Osteocyte (in vitro differentiated cells): ENCODE measurements around the gene OR10A7. TPM values are rescaled to one million over a fixed set of nuclear protein-coding genes. Genes with fewer than 3 reads are reported as not detected.

Experiments used
- DNase-seq: peaks from one replicate; pipeline ENCODE4 v3.0.0; 2021; ENCODE audit warnings: mixed read lengths; ENCODE audit not compliant: unreplicated experiment; ENCODE audit errors: extremely low spot score
- H3K27ac Mint-ChIP-seq: one replicate; pipeline ENCODE4 v1.8.0; 2021; ENCODE audit warnings: mild to moderate bottlenecking, mixed read lengths; ENCODE audit not compliant: unreplicated experiment
- H3K27me3 Mint-ChIP-seq: one replicate; pipeline ENCODE4 v1.8.0; 2021; ENCODE audit warnings: mixed read lengths; ENCODE audit not compliant: unreplicated experiment
- H3K36me3 Mint-ChIP-seq: one replicate; pipeline ENCODE4 v1.8.0; 2021; ENCODE audit warnings: mixed read lengths; ENCODE audit not compliant: unreplicated experiment
- H3K4me1 Mint-ChIP-seq: one replicate; pipeline ENCODE4 v1.8.0; 2021; ENCODE audit warnings: mixed read lengths; ENCODE audit not compliant: unreplicated experiment
- H3K4me3 Mint-ChIP-seq: one replicate; pipeline ENCODE4 v1.8.0; 2021; ENCODE audit warnings: mild to moderate bottlenecking, moderate library complexity, mixed read lengths; ENCODE audit not compliant: unreplicated experiment
- H3K9me3 Mint-ChIP-seq: one replicate; pipeline ENCODE4 v1.8.0; 2021; ENCODE audit warnings: mixed read lengths; ENCODE audit not compliant: unreplicated experiment
- total RNA-seq: library from RNA; stranded (reverse); gene quantifications from 2 replicates; pipeline ENCODE4 v1.2.1, GENCODE V29; 2021
- TF ChIP-seq, protein P1 (sequence below): fragments of 200-600 bp; sonication (generic); IDR thresholded peaks from 2 replicates; pipeline ENCODE4 v1.5.0; 2021; ENCODE audit warnings: antibody characterized with exemption, mild to moderate bottlenecking, moderate library complexity

Gene OR10A7
- total RNA-seq, 1 donor from 2014 or later, result not detected

GRCh38 chr12:55246159-55246558, 25.3 kb downstream of the OR10A7 start:
- Mint-ChIP-seq H3K27ac (no peak overlapping the region), H3K9me3 (no peaks in the 10 kb centered on the region), H3K4me3 (no peak overlapping the region), H3K27me3 (peaks cover 5% of the 10 kb centered on the region), H3K36me3 (no peaks in the 10 kb centered on the region), H3K4me1 (no peaks in the 10 kb centered on the region)
- TF ChIP-seq, protein P1, sequence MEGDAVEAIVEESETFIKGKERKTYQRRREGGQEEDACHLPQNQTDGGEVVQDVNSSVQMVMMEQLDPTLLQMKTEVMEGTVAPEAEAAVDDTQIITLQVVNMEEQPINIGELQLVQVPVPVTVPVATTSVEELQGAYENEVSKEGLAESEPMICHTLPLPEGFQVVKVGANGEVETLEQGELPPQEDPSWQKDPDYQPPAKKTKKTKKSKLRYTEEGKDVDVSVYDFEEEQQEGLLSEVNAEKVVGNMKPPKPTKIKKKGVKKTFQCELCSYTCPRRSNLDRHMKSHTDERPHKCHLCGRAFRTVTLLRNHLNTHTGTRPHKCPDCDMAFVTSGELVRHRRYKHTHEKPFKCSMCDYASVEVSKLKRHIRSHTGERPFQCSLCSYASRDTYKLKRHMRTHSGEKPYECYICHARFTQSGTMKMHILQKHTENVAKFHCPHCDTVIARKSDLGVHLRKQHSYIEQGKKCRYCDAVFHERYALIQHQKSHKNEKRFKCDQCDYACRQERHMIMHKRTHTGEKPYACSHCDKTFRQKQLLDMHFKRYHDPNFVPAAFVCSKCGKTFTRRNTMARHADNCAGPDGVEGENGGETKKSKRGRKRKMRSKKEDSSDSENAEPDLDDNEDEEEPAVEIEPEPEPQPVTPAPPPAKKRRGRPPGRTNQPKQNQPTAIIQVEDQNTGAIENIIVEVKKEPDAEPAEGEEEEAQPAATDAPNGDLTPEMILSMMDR, result no peak
- DNase-seq, result no peak

DNA sequence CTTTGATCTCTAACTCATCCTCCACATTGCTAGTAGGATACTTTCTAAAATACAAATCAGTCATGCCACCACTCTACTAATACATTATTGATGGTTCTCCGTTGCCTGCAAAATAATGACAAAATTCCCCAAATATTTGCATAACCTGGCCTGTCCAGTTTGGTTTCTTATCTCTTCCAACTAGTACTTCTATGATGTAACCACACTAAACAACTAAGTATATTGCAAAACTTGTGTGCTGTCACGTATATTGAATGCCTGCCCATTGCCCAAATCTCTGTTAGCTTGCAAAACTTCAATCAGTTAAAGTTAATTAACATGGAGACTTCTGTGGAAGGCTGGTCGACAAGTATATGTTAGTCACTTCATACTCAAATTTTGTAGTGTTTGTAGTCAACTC, 30.1 kb downstream of the OR10A7 start:
- H3K27me3 Mint-ChIP-seq, result peaks cover 6% of the 10 kb centered on the region
- DNase-seq, result no peak
- TF ChIP-seq, protein P1, result no peak
- no peaks in the 10 kb centered on the region for H3K4me1 Mint-ChIP-seq
- no peak overlapping the region for H3K4me3 Mint-ChIP-seq
- no peaks in the 10 kb centered on the region for H3K9me3 Mint-ChIP-seq
- no peak overlapping the region for H3K27ac Mint-ChIP-seq
- H3K36me3 Mint-ChIP-seq, result no peaks in the 10 kb centered on the region

DNA sequence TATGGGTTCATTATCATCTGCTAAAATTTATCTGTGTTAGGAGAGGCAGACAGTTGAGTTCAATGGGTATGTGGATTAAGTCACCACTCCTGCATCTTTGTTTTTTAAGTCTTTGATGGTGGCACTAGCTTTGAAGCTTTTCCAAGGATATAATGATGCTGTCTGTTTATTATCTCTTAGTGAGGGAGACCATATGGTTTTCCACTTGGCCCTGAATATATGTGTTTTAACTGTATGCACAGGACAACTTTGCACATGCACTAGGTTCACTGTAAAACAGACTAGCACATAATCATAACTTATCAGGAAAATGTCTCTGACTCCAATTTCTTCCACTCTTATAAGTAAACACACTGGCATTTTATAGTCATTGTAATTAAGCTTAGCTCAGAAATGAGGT, 32.5 kb downstream of the OR10A7 start:
- Mint-ChIP-seq H3K9me3 (no peaks in the 10 kb centered on the region), H3K4me3 (no peak overlapping the region), H3K27ac (no peak overlapping the region), H3K27me3 (peaks cover 3% of the 10 kb centered on the region), H3K36me3 (no peaks in the 10 kb centered on the region), H3K4me1 (no peaks in the 10 kb centered on the region)
- DNase-seq, result no peak
- TF ChIP-seq, protein P1, result no peak

GRCh38 chr12:55256831-55257230, 36.0 kb downstream of the OR10A7 start:
- TF ChIP-seq, protein P1, result no peak
- H3K4me3 Mint-ChIP-seq, result no peak overlapping the region
- DNase-seq, result no peak
- no peak overlapping the region for H3K27ac Mint-ChIP-seq
- H3K9me3 Mint-ChIP-seq, result no peaks in the 10 kb centered on the region
- no peaks in the 10 kb centered on the region for H3K4me1 Mint-ChIP-seq
- peaks cover 2% of the 10 kb centered on the region for H3K27me3 Mint-ChIP-seq
- H3K36me3 Mint-ChIP-seq, result no peaks in the 10 kb centered on the region

DNA sequence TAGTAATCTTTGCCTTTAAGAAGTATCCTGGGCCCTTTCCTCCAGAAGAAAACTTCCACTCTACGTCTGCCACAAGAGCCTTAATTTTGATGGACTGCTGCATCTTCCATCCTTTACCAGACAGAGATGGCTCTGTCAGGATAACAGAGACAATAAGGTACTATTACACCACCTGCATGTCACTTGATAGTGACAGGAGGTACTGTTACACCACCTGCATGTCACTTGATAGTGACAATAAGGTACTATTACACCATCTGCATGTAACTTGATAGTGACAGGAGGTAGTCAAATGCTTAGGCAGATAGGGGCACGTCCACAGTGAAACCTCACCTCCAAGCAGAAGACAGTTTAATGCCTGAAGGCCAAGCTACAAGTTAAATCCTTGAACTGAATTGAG, 37.5 kb downstream of the OR10A7 start:
- H3K36me3 Mint-ChIP-seq, result no peaks in the 10 kb centered on the region
- H3K27me3 Mint-ChIP-seq, result peaks cover 2% of the 10 kb centered on the region
- TF ChIP-seq, protein P1, result no peak
- H3K27ac Mint-ChIP-seq, result no peak overlapping the region
- H3K4me1 Mint-ChIP-seq, result no peaks in the 10 kb centered on the region
- no peaks in the 10 kb centered on the region for H3K9me3 Mint-ChIP-seq
- no peak for DNase-seq
- H3K4me3 Mint-ChIP-seq, result no peak overlapping the region

Other genes with a start within 250 kb of the OR10A7 start
- not detected in 2 replicates for gene TESPA1, start 236.3 kb upstream of the OR10A7 start, total RNA-seq
- not detected in 2 replicates for gene NEUROD4, start 201.1 kb upstream of the OR10A7 start, total RNA-seq
- not detected in 2 replicates for gene OR9K2, start 94.6 kb upstream of the OR10A7 start, total RNA-seq
- not detected in 2 replicates for gene OR6C74, start 23.6 kb downstream of the OR10A7 start, total RNA-seq
- not detected in 2 replicates for gene OR6C6, start 75.5 kb downstream of the OR10A7 start, total RNA-seq
- not detected in 2 replicates for gene OR6C1, start 93.3 kb downstream of the OR10A7 start, total RNA-seq
- not detected in 2 replicates for gene OR6C3, start 109.7 kb downstream of the OR10A7 start, total RNA-seq
- gene OR6C75, start 141.9 kb downstream of the OR10A7 start, total RNA-seq, result not detected in 2 replicates
- not detected in 2 replicates for gene OR6C65, start 179.5 kb downstream of the OR10A7 start, total RNA-seq
- not detected in 2 replicates for gene OR6C76, start 205.2 kb downstream of the OR10A7 start, total RNA-seq
- gene OR6C2, start 223.1 kb downstream of the OR10A7 start, total RNA-seq, result not detected in 2 replicates
- gene OR6C70, start 249.1 kb downstream of the OR10A7 start, total RNA-seq, result not detected in 2 replicates